Activated CD8-positive, alpha-beta memory T cell treated with anti-CD3 and anti-CD28 coated beads for 36 hours (primary cell): ENCODE results near the gene SLC25A27. TPM values are rescaled to one million over a fixed set of nuclear protein-coding genes. Genes with fewer than 3 reads are reported as not detected.

ENCODE experiments used
- CTCF ChIA-PET: fragments of 350-600 bp; sonication (Branson Sonifier 250); formaldehyde crosslinking; loops from one replicate; lab custom pipeline; 2021; ENCODE audit warnings: antibody characterized with exemption; lab: Charles Lee
- POLR2A ChIA-PET: fragments of 350-600 bp; sonication (Branson Sonifier 250); formaldehyde crosslinking; loops from one replicate; lab custom pipeline; 2021; ENCODE audit warnings: antibody characterized with exemption; lab: Charles Lee
- total RNA-seq, 2 experiments: library from RNA; stranded (reverse); gene quantifications; one replicate each; pipeline ENCODE4 v1.2.3, GENCODE V29; 2021

SLC25A27 gene
- total RNA-seq, 2 experiments from 2014 or later = 1.1 to 1.5 TPM

DNA sequence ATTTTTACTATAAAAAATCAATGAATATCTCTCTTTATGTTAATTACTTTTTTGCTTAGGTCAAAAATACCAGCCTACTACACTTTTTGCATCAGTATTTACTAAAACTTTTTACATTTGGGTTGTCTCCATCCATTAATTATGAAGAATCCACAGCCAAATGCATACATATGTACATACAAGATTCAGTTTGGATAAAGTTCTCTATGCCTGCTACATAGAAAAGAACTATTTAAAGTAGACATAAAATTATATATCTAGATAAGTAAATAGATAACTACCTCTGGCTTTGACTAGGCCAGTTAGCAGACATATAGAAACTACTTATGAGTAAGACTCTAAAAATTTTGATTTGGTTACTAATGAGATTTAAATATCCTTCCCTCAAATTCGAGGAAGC is 47.2 kb downstream of the SLC25A27 start:
- CTCF ChIA-PET = no interaction called here
- POLR2A ChIA-PET = no interaction called here

DNA sequence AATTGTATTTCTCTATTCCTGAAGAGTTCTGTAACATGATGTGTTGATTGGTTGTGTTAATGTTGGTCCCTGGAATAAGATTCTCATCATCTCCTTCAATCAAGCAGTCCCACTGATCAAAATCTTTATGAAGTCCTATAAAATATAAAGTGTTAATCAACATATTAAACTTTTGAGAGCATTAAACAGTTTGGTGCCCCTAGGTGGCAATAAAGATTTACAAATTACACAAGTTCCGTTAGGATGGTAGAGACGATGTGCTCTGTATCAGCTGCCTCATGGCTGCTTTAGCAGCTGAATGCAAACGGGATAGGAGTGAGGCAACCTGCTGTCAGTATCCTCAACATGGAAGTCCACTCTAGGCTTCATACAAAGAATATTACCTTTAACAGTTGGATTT is 51.8 kb downstream of the SLC25A27 start:
- CTCF ChIA-PET = no interaction called here

DNA sequence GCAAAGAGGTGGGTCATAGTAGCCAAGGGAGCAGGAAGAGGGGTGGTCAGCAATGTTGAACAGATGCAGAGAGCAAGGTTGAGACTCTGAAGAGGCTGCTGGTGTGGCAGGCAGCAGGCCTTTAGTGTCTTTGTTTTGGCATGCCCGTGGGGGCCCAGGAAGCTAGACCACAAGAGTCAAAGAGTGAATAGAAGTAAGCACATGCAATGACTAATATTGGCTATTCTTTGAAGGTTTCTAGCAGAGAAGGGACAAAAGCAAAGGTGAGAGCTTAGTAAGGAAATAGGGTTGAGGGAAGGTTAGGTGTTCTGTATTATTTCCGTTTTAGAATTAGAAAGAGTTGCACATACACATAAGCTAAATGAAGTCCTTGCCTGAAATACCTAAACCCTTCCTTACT is 53.7 kb downstream of the SLC25A27 start:
- POLR2A ChIA-PET = no interaction called here

More for the DNA sequence above, 51.8 kb downstream of the SLC25A27 start:
- POLR2A ChIA-PET = no interaction called here

DNA sequence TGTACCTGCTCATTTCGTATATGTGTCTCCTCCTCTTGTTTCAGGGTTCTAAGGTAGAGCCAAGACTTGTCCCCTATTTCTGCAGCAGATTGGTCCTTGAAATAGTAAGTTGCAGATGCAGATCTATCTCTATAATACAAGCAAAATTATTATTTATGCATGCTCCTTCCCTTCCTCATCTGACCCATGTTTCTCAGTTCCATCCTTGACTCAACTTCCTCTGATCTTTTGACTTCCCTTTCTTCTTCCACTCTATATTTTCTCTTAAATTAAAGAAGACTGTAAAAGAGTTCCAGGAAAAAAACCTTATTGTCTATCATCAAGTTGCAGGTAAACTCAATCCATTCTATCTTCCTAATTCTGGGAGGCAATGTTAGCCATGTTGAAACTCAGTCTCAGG is 58.7 kb downstream of the SLC25A27 start:
- CTCF ChIA-PET = no interaction called here
- POLR2A ChIA-PET = no interaction called here

More for the DNA sequence above, 53.7 kb downstream of the SLC25A27 start:
- CTCF ChIA-PET = no interaction called here

DNA sequence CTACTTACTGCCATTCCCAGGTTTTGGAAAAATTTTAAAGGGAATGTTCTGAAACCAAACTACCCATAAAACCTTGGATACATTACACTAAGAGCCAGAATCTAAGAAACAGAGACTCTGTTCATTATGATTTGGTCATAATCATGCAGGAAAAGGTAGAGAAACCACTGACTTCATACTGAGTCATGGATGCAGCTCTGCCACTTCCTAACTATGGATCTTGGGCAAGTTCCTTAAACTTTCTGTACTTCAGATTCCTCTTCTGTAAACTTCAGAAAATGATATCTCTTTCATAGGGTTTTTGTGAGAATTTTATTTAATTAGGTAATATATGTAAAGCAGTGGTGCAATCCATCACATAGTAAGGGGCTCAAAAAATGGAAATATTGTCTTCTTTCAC is 62.4 kb downstream of the SLC25A27 start:
- CTCF ChIA-PET = no interaction called here
- POLR2A ChIA-PET = no interaction called here

DNA sequence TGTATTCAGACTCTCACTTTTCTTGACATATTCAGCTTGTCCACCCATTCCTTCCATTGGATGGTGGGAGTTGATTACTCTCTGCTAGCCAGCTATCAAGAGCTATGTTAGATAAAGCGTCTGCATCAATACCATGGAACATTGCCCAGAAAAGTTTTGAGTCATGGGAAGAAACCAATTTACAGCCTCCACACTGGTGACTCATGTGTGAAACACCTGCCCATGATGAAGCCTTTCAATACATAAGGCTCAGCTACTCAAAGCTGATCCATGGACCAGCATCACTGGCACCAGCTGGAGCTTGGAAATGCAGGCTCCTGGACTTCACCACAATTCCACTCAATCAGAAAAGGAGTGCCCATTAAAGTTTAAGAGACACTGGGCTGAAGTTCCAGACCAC is 66.3 kb downstream of the SLC25A27 start:
- CTCF ChIA-PET = interaction anchor here (0.6 kb wide), 1 partner anchor 794 kb away, joined by 3 read pairs; no protein-coding TSS in a partner anchor
- POLR2A ChIA-PET = no interaction called here

DNA sequence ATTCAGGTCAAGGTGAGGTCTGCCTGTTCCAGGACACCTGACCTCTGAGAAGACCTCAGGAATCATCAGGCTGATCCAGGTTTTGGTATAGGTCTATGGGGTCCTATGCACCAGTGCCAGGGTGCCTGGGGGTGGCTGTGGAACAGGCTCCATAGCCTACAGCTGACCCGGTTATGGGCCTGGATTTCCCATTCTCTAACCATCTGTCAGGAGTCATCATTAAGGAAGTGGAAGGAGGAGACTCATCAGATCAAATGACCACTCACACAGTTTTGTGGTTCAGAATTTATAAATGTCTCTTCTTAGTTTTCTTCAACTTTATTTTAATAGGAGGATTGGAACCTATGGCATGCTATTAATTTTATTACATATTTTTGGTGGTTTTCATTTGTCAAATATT is 67.6 kb downstream of the SLC25A27 start:
- ChIA-PET POLR2A (no interaction called here), CTCF (no interaction called here)

Other genes with a start within 250 kb of the SLC25A27 start
- under 1 TPM; 0.36 to 0.55 TPM for gene RCAN2, start 161.5 kb upstream of the SLC25A27 start, total RNA-seq
- gene CYP39A1, start 157 bp upstream of the SLC25A27 start, total RNA-seq = not detected
- gene TDRD6, start 34.9 kb downstream of the SLC25A27 start, total RNA-seq = not detected
- not detected for gene PLA2G7, start 82.4 kb downstream of the SLC25A27 start, total RNA-seq
- not detected for gene ANKRD66, start 94.0 kb downstream of the SLC25A27 start, total RNA-seq
- gene MEP1A, start 140.4 kb downstream of the SLC25A27 start, total RNA-seq = not detected